Liver (tissue), 9 donors: ENCODE measurements around the gene EBLN2. TPM values are rescaled to one million over a fixed set of nuclear protein-coding genes. Genes with fewer than 3 reads are reported as not detected.

Source experiments
- DNase-seq: peaks from one replicate; pipeline ENCODE4 v3.0.0-alpha.2; 2017; ENCODE audit warnings: low spot score
- H3K27ac ChIP-seq, 2 donors: one replicate each; pipeline ENCODE4 v1.7.0; 2013; ENCODE audit warnings: inconsistent platforms in 2 of 2, low read length in 2 of 2, control low read depth in 1 of 2, low read depth in 1 of 2, mild to moderate bottlenecking in 1 of 2
- H3K27me3 ChIP-seq, 4 donors: one replicate each; pipeline versions ENCODE4 v1.6.1 to v1.7.0; 2013; ENCODE audit warnings: low read length in 3 of 4, inconsistent platforms in 1 of 4, mild to moderate bottlenecking in 1 of 4, moderate library complexity in 1 of 4; ENCODE audit not compliant: control insufficient read depth in 4 of 4, insufficient read depth in 4 of 4
- H3K36me3 ChIP-seq, 4 donors: one replicate each; pipeline versions ENCODE4 v1.6.1 to v1.7.0; 2013; ENCODE audit warnings: low read length in 3 of 4, mild to moderate bottlenecking in 3 of 4, low read depth in 1 of 4, moderate library complexity in 1 of 4; ENCODE audit not compliant: control insufficient read depth in 4 of 4, insufficient read depth in 3 of 4
- H3K4me1 ChIP-seq, 4 donors: one replicate each; pipeline versions ENCODE4 v1.6.1 to v1.7.0; 2013; ENCODE audit warnings: low read length in 3 of 4, mild to moderate bottlenecking in 3 of 4, moderate library complexity in 1 of 4; ENCODE audit not compliant: control insufficient read depth in 4 of 4, insufficient read depth in 4 of 4
- H3K4me3 ChIP-seq, 3 donors: one replicate each; pipeline versions ENCODE4 v1.6.1 to v1.7.0; 2013; ENCODE audit warnings: low read length in 3 of 3, control low read depth in 1 of 3, low read depth in 1 of 3, mild to moderate bottlenecking in 1 of 3
- H3K9ac ChIP-seq, 2 donors: one replicate each; pipeline ENCODE4 v1.7.0; 2013; ENCODE audit warnings: low read length in 2 of 2, mild to moderate bottlenecking in 2 of 2, moderate library complexity in 2 of 2, control low read depth in 1 of 2, low read depth in 1 of 2
- H3K9me3 ChIP-seq, 4 donors: one replicate each; pipeline versions ENCODE4 v1.6.1 to v1.7.0; 2013; ENCODE audit warnings: low read length in 3 of 4; ENCODE audit not compliant: control insufficient read depth in 4 of 4
- EGR1 ChIP-seq, 2 donors: IDR thresholded peaks; 2 replicates each; pipeline ENCODE4 v1.6.1; 2016 to 2018; ENCODE audit warnings: antibody characterized with exemption in 2 of 2, low read depth in 2 of 2
- FOXA1 ChIP-seq: IDR thresholded peaks from 2 replicates; pipeline ENCODE4 v1.6.1; 2016; ENCODE audit warnings: antibody characterized with exemption
- FOXA2 ChIP-seq: IDR thresholded peaks from 2 replicates; pipeline ENCODE4 v1.6.1; 2016; ENCODE audit warnings: antibody characterized with exemption
- HNF4A ChIP-seq, 2 donors: conservative IDR thresholded peaks; 2 replicates each; pipeline ENCODE4 v1.6.1; 2016; ENCODE audit warnings: antibody characterized with exemption in 2 of 2, mild to moderate bottlenecking in 2 of 2
- HNF4G ChIP-seq: IDR thresholded peaks from 2 replicates; pipeline ENCODE4 v1.6.1; 2016; ENCODE audit warnings: antibody characterized with exemption
- JUND ChIP-seq, 2 donors: IDR thresholded peaks; 2 replicates each; pipeline ENCODE4 v1.6.1; 2016; ENCODE audit warnings: antibody characterized with exemption in 2 of 2
- NR2F2 ChIP-seq: IDR thresholded peaks from 2 replicates; pipeline ENCODE4 v1.6.1; 2016; ENCODE audit warnings: antibody characterized with exemption
- RAD21 ChIP-seq, 2 donors: IDR thresholded peaks; 2 replicates each; pipeline ENCODE4 v1.6.1; 2016; ENCODE audit warnings: antibody characterized with exemption in 2 of 2, mild to moderate bottlenecking in 2 of 2
- RXRA ChIP-seq, 2 donors: IDR thresholded peaks; 2 replicates each; pipeline ENCODE4 v1.6.1; 2017 to 2018; ENCODE audit warnings: antibody characterized with exemption in 2 of 2, mild to moderate bottlenecking in 1 of 2
- SP1 ChIP-seq: IDR thresholded peaks from 2 replicates; pipeline ENCODE4 v1.6.1; 2018; ENCODE audit warnings: antibody characterized with exemption, mild to moderate bottlenecking
- TAF1 ChIP-seq: conservative IDR thresholded peaks from 2 replicates; pipeline ENCODE4 v1.6.1; 2016; ENCODE audit warnings: antibody characterized with exemption, mild to moderate bottlenecking
- YY1 ChIP-seq: IDR thresholded peaks from 2 replicates; pipeline ENCODE4 v1.6.1; 2016; ENCODE audit warnings: antibody characterized with exemption, mild to moderate bottlenecking
- WGBS: extraction: QIAGEN DNeasy Blood & Tissue Kit; methylation state at CpG from one replicate; pipeline ENCODE4 v1.1.7; 2013; 5-methylcytosine and 5-hydroxymethylcytosine counted together
- polyA plus RNA-seq, 2 donors: library from polyadenylated mRNA; stranded (reverse) in 1 of 2; unstranded in 1 of 2; fragments of 200-250 nt in 1 of 2; fragments of >200 nt in 1 of 2; fragmentation: Nextera tagmentation in 1 of 2; extraction: Ambion mirVana in 1 of 2; gene quantifications; one replicate each; pipeline versions ENCODE4 v1.2.1 to v1.2.3, GENCODE V29; 2013 to 2015
- total RNA-seq, 2 donors: library from RNA; depleted of rRNA; stranded (reverse); fragments of >200 nt; gene quantifications; one replicate each; pipeline ENCODE4 v1.2.3, GENCODE V29; 2014
- TF ChIP-seq, protein P1 (sequence below): IDR thresholded peaks from 2 replicates; pipeline ENCODE4 v1.6.1; 2016; ENCODE audit warnings: antibody characterized with exemption, mild to moderate bottlenecking
- TF ChIP-seq, protein P2 (sequence below): IDR thresholded peaks from 2 replicates; pipeline ENCODE4 v1.6.1; 2016; ENCODE audit warnings: antibody characterized with exemption
- TF ChIP-seq, protein P3 (sequence below): fragments of 150-350 bp; IDR thresholded peaks from 2 replicates; pipeline ENCODE4 v1.5.1; 2017; ENCODE audit warnings: improper control_type of control experiment, low read depth, low read length; ENCODE audit not compliant: missing input control
- TF ChIP-seq, protein P4 (sequence below): IDR thresholded peaks from 2 replicates; pipeline ENCODE4 v1.6.1; 2016; ENCODE audit warnings: antibody characterized with exemption
- TF ChIP-seq, protein P5 (sequence below): IDR thresholded peaks from 2 replicates; pipeline ENCODE4 v1.6.1; 2016; ENCODE audit warnings: antibody characterized with exemption
- donor health status: healthy.
- donor health status: healthy.
- donor health status: healthy.
- donor health status: healthy.
- donor health status: healthy.

Gene EBLN2
- total and polyA plus RNA-seq, 4 donors: 0.31 to 7.2 (median 2.0) TPM

DNA sequence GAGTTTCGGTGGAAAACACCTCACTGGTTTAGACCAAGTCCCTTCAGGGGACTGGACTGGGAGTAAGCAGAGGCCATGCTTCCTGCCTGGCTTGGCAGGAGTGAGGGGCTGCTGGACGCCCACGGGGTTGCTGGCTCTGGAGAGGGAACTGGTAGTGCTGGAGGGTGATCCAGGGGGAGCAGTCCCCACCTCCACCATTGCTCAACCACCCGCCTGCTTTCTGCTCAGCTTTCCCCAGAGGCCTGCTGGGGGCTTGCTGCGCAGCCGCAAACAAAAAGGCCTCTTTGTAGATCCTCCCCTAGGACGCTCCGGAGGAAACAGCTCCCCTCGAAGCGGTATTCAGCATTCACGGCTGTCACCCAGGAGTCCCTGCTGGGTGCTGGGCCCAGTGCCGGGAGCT lies 33.5 kb downstream of the EBLN2 start:
- no peaks in the 10 kb centered on the region for H3K36me3 ChIP-seq
- 73% methylated on average over 12 of the region's 12 CpGs for WGBS
- H3K9me3 ChIP-seq: peaks cover 0 to 5% (median 2%) of the 10 kb centered on the region in 4 donors
- H3K4me3 ChIP-seq: no peak overlapping the region
- DNase-seq: no peak
- H3K4me1 ChIP-seq: no peaks in the 10 kb centered on the region
- no peak overlapping the region for H3K27ac ChIP-seq
- TF ChIP-seq FOXA1: no peak
- no peak for TF ChIP-seq RAD21 (IDR thresholded peaks at IDR 0.05)
- no peak for TF ChIP-seq NR2F2
- TF ChIP-seq, protein P1, sequence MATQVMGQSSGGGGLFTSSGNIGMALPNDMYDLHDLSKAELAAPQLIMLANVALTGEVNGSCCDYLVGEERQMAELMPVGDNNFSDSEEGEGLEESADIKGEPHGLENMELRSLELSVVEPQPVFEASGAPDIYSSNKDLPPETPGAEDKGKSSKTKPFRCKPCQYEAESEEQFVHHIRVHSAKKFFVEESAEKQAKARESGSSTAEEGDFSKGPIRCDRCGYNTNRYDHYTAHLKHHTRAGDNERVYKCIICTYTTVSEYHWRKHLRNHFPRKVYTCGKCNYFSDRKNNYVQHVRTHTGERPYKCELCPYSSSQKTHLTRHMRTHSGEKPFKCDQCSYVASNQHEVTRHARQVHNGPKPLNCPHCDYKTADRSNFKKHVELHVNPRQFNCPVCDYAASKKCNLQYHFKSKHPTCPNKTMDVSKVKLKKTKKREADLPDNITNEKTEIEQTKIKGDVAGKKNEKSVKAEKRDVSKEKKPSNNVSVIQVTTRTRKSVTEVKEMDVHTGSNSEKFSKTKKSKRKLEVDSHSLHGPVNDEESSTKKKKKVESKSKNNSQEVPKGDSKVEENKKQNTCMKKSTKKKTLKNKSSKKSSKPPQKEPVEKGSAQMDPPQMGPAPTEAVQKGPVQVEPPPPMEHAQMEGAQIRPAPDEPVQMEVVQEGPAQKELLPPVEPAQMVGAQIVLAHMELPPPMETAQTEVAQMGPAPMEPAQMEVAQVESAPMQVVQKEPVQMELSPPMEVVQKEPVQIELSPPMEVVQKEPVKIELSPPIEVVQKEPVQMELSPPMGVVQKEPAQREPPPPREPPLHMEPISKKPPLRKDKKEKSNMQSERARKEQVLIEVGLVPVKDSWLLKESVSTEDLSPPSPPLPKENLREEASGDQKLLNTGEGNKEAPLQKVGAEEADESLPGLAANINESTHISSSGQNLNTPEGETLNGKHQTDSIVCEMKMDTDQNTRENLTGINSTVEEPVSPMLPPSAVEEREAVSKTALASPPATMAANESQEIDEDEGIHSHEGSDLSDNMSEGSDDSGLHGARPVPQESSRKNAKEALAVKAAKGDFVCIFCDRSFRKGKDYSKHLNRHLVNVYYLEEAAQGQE: no peak
- no peak for TF ChIP-seq HNF4A (conservative IDR thresholded peaks at IDR 0.05)
- TF ChIP-seq, protein P2, sequence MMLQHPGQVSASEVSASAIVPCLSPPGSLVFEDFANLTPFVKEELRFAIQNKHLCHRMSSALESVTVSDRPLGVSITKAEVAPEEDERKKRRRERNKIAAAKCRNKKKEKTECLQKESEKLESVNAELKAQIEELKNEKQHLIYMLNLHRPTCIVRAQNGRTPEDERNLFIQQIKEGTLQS: no peak
- TF ChIP-seq SP1: no peak
- no peak for TF ChIP-seq FOXA2
- TF ChIP-seq, protein P3, sequence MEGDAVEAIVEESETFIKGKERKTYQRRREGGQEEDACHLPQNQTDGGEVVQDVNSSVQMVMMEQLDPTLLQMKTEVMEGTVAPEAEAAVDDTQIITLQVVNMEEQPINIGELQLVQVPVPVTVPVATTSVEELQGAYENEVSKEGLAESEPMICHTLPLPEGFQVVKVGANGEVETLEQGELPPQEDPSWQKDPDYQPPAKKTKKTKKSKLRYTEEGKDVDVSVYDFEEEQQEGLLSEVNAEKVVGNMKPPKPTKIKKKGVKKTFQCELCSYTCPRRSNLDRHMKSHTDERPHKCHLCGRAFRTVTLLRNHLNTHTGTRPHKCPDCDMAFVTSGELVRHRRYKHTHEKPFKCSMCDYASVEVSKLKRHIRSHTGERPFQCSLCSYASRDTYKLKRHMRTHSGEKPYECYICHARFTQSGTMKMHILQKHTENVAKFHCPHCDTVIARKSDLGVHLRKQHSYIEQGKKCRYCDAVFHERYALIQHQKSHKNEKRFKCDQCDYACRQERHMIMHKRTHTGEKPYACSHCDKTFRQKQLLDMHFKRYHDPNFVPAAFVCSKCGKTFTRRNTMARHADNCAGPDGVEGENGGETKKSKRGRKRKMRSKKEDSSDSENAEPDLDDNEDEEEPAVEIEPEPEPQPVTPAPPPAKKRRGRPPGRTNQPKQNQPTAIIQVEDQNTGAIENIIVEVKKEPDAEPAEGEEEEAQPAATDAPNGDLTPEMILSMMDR: no peak
- TF ChIP-seq, protein P4, sequence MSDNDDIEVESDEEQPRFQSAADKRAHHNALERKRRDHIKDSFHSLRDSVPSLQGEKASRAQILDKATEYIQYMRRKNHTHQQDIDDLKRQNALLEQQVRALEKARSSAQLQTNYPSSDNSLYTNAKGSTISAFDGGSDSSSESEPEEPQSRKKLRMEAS: no peak
- no peak for TF ChIP-seq YY1
- TF ChIP-seq, protein P5, sequence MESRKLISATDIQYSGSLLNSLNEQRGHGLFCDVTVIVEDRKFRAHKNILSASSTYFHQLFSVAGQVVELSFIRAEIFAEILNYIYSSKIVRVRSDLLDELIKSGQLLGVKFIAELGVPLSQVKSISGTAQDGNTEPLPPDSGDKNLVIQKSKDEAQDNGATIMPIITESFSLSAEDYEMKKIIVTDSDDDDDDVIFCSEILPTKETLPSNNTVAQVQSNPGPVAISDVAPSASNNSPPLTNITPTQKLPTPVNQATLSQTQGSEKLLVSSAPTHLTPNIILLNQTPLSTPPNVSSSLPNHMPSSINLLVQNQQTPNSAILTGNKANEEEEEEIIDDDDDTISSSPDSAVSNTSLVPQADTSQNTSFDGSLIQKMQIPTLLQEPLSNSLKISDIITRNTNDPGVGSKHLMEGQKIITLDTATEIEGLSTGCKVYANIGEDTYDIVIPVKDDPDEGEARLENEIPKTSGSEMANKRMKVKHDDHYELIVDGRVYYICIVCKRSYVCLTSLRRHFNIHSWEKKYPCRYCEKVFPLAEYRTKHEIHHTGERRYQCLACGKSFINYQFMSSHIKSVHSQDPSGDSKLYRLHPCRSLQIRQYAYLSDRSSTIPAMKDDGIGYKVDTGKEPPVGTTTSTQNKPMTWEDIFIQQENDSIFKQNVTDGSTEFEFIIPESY: no peak
- TF ChIP-seq EGR1 (IDR thresholded peaks at IDR 0.05; ENCODE audit: low read depth in 2 of 2): no peak
- TF ChIP-seq JUND (IDR thresholded peaks at IDR 0.05): no peak
- no peak for TF ChIP-seq HNF4G
- no peak for TF ChIP-seq TAF1
- no peak overlapping the region for H3K9ac ChIP-seq
- H3K27me3 ChIP-seq: no peaks in the 10 kb centered on the region

DNA sequence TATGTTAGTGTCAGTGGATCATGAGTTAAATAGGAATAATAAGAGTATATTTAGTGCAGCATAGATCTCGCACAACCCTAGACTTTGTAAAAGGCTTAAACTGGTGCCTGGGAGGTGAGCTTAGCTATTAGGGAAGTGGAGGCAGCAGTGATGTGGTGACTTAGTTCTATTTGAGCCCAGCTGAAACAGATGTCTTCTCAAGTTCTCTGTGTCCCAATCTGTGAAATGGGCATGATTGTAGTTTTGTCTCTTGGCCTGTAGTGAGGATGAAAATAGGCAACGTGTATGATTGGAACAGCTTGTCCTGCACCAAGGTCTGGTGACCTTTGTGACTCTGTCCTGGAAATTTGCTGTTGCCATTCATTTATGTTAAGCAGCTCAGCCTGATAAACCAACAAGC lies 34.7 kb downstream of the EBLN2 start:
- no peak overlapping the region for H3K27ac ChIP-seq
- H3K4me1 ChIP-seq: no peaks in the 10 kb centered on the region
- DNase-seq: no peak
- no peaks in the 10 kb centered on the region for H3K27me3 ChIP-seq
- H3K36me3 ChIP-seq: no peaks in the 10 kb centered on the region
- peaks cover 0 to 5% (median 2%) of the 10 kb centered on the region in 4 donors for H3K9me3 ChIP-seq
- TF ChIP-seq RXRA (IDR thresholded peaks at IDR 0.05) (no peak), EGR1 (IDR thresholded peaks at IDR 0.05; ENCODE audit: low read depth in 2 of 2) (no peak)
- TF ChIP-seq, protein P2: no peak
- H3K9ac ChIP-seq: no peak overlapping the region
- 69% methylated on average over 2 of the region's 2 CpGs for WGBS
- H3K4me3 ChIP-seq: no peak overlapping the region
